Measurements from ENCODE around the gene SMIM45.
"Not testable (repeated sequence)": the region's sequence is repeated elsewhere in the genome, so short reads cannot be mapped to it uniquely, and the experiment has no call there.

Gene SMIM45

DNA sequence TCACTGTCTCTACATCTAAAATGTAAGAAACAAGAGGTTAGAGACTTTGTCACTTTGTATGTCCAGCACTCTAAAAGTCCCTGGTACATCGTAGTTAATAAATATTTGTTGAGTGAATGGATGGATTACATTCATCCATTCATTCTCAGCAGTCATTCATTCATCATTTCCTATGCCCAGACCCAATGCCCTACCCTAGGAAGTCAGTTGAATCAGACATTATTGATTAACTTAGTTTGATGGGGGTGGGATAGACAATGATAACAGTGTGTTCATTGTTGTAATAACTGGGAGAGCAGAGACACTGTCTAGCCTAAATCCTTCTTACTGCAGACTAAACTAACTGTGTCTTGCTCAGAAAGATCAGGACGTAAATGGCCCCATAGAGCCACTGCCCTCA lies 3.8 kb upstream of the SMIM45 start:
- Histone ChIP-seq H3K4me3 (ENCODE audit: low read length) (no peak overlapping the region), H3K27ac (ENCODE audit: low read depth, low read length) (no peak overlapping the region), H3K9ac (ENCODE audit: low read length) (no peak overlapping the region), H3K27me3 (ENCODE audit: control insufficient read depth, insufficient read depth, low read length) (no peaks in the 10 kb centered on the region), H3K4me1 (ENCODE audit: control insufficient read depth, insufficient read depth, low read length) (peaks cover 5% of the 10 kb centered on the region), H3K36me3 (ENCODE audit: control insufficient read depth, insufficient read depth, low read length) (no peaks in the 10 kb centered on the region)

DNA sequence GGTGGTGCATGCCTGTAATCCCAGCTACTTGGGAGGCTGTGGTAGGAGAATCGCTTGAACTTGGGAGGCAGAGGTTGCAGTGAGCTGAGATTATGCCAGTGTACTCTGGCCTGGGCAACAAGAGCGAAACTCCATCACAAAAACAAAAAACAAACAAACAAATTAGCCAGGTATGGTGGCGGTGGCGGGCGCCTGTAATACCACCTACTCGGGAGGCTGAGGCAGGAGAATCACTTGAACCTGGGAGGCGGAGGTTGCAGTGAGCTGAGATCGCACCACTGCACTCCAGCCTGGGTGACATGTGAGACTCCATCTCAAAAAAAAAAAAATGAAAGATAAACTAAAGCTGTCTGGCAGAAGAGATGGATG lies 3.0 kb upstream of the SMIM45 start:
- not testable (repeated sequence) for H3K27me3 ChIP-seq (ENCODE audit: control insufficient read depth, insufficient read depth, low read length)

DNA sequence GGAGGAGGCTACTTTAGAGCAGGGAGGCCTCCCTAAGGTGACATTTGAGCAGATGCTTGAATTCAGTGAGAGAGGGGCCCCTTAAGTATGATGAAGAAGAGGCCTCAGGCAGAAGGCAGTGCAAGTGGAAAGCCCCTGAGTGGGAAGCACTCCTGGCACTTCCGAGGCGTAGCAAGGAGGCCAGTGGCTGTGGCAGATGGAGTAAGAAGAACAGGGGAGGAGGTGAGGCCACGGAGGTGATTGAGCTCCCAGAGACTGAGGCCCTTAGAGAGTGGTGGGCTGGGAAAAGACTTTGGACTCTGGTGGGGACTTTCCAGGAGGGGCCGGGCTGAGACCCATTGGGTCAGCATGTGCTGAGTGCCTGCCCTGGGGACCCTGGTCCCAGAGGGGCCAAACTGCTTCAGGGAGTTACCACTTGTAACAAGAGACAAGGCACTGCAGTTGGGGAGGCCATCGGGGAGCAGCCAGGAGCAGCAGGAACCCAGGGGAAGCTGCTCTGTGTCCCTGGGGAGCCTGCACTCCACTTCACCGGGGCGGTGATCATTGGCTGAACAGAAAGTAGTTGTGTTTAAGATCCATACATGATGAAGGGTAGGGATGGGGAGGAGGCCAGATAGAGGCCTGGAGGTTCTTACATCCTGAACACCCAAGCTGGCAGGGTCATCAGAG lies 2.5 kb upstream of the SMIM45 start:
- peaks cover 5% of the 10 kb centered on the region for H3K4me1 ChIP-seq (ENCODE audit: control insufficient read depth, insufficient read depth, low read length)
- no peak overlapping the region for H3K9ac ChIP-seq (ENCODE audit: low read length)
- no peaks in the 10 kb centered on the region for H3K36me3 ChIP-seq (ENCODE audit: control insufficient read depth, insufficient read depth, low read length)
- no peaks in the 10 kb centered on the region for H3K27me3 ChIP-seq (ENCODE audit: control insufficient read depth, insufficient read depth, low read length)
- no peak overlapping the region for H3K27ac ChIP-seq (ENCODE audit: low read depth, low read length)
- no peak overlapping the region for H3K4me3 ChIP-seq (ENCODE audit: low read length)

More for the DNA sequence above, 3.0 kb upstream of the SMIM45 start:
- H3K4me1 ChIP-seq (ENCODE audit: control insufficient read depth, insufficient read depth, low read length); H3K27ac ChIP-seq (ENCODE audit: low read depth, low read length); H3K4me3 ChIP-seq (ENCODE audit: low read length); H3K36me3 ChIP-seq (ENCODE audit: control insufficient read depth, insufficient read depth, low read length); H3K9ac ChIP-seq (ENCODE audit: low read length): not testable (repeated sequence)

DNA sequence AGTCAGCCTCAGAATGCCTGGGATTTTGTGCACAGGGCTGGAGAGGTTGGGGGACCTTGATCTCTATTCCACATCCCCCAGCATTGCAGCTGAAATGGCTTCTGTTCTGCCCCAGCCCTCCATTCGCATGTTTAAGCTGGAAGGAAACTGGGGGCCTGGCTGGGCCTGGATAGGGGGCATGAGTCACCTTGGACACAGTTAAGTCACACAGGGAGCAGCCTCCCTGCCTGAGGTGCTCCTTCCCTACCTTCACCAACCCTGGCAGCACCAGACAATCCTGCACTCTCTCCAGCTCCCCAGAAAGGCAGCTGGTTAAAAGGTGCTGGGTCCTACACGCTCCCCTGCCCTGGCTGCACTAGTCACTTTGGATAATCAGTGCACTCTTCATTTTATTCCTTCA lies 763 bp downstream of the SMIM45 start:
- Histone ChIP-seq H3K4me3 (ENCODE audit: low read length) (no peak overlapping the region), H3K27me3 (ENCODE audit: control insufficient read depth, insufficient read depth, low read length) (no peaks in the 10 kb centered on the region), H3K4me1 (ENCODE audit: control insufficient read depth, insufficient read depth, low read length) (no peaks in the 10 kb centered on the region), H3K27ac (ENCODE audit: low read depth, low read length) (no peak overlapping the region), H3K36me3 (ENCODE audit: control insufficient read depth, insufficient read depth, low read length) (no peaks in the 10 kb centered on the region), H3K9ac (ENCODE audit: low read length) (no peak overlapping the region)

DNA sequence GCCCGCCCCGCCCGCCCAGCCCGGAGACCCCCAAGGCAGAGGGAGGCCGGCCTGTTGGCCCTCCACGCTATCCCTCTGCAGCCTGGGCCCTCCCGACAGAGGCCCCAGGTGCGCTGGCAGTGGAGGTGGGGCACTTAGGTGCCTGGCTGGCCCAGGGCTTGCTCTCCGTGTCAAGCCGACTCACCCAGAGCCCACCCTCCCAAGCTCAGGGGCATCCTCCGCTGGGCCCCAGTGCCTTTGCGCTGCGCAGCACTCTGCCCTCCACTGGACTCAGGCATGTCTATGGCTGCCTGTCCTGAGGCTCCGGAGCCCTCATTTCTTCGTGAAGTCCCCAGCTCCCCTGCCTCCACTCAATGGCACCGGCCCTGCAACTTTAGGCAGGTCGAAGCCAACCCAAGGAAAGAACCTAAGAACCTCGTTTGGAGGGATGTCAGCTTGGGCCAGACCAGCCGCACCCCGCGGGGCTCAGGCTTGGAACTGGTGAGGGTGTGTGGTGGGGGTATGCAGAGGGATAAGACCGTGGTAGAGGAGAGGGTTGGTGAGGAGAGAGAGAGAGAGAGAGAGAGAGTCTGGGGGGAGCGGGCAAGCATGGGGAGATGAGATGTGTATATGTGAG lies 6.1 kb downstream of the SMIM45 start:
- H3K4me3 ChIP-seq (ENCODE audit: low read length), result no peak overlapping the region
- no peaks in the 10 kb centered on the region for H3K36me3 ChIP-seq (ENCODE audit: control insufficient read depth, insufficient read depth, low read length)
- no peak overlapping the region for H3K27ac ChIP-seq (ENCODE audit: low read depth, low read length)
- no peaks in the 10 kb centered on the region for H3K4me1 ChIP-seq (ENCODE audit: control insufficient read depth, insufficient read depth, low read length)
- peaks cover 5% of the 10 kb centered on the region for H3K27me3 ChIP-seq (ENCODE audit: control insufficient read depth, insufficient read depth, low read length)
- H3K9ac ChIP-seq (ENCODE audit: low read length), result no peak overlapping the region

DNA sequence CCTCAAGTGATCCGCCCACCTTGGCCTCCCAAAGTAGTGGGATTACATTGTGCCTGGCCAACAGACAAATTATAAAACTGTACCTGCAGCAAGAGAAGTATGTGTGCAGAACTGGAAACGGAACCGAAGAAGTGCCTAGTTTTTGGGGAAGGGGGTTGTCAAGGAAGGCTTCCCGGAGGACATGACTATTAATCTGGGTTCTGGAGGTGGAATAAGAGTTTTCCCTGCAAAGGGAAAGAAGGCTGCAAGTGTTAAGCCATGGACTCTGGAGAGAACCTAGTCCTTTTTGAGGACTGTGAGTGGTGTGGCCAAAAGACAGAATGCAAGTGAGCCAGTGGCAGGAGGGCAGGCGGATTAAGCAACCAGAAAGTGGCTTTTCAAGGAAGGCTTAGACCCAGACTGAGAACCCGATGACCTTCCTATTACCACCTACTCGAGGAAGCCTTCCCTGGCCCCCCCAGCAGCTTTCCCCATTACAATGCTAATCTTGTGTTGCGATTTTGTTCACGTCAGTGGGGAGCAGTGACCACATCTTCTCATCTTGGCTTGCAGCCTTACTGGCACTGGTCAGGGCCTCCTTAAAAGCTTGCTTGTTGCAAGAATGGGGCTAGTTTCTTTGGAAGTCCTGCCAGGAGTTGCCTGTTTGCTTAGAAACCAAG lies 11.6 kb downstream of the SMIM45 start:
- Histone ChIP-seq H3K27me3 (ENCODE audit: control insufficient read depth, insufficient read depth, low read length) (no peaks in the 10 kb centered on the region), H3K4me1 (ENCODE audit: control insufficient read depth, insufficient read depth, low read length) (no peaks in the 10 kb centered on the region), H3K9ac (ENCODE audit: low read length) (no peak overlapping the region), H3K4me3 (ENCODE audit: low read length) (no peak overlapping the region), H3K36me3 (ENCODE audit: control insufficient read depth, insufficient read depth, low read length) (no peaks in the 10 kb centered on the region), H3K27ac (ENCODE audit: low read depth, low read length) (no peak overlapping the region)

DNA sequence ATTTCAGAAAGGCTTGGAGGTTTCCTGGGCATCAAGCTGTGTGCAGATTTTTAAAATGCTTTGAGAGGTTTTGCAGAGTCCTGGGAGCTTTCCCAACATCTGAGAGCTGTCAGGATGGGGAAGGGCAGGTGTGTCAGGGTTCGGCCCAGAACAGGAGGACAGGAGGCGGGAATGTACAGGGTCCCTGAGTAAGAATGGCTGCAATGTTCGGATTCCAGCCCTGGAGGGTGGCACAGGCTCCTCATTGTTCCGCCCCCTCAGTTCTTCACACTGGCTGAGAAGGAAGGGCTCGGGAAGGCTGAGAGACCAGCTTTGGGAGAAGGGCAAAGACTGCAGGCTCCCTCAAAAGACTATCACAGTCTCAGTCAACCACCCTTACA lies 12.2 kb downstream of the SMIM45 start:
- H3K4me3 ChIP-seq (ENCODE audit: low read length), result no peak overlapping the region
- H3K4me1 ChIP-seq (ENCODE audit: control insufficient read depth, insufficient read depth, low read length), result no peaks in the 10 kb centered on the region
- no peak overlapping the region for H3K27ac ChIP-seq (ENCODE audit: low read depth, low read length)

DNA sequence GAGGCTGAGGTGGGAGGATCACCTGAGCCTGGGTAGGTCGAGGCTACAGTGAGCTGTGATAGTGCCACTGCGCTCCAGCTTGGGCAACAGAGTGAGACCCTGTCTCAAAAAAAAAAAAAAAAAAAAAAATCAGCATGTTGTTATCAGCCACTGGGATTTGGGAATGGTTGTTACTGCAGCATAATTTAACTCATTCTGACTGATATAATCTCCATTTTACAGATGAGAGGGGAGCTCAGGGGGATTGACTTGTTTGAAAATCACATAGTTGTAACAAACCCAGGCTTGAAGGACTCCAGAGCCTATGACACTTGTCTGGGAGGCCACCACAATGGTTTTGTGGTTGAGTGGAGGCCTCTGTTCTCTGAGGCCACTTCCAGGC lies 14.3 kb downstream of the SMIM45 start:
- no peaks in the 10 kb centered on the region for H3K36me3 ChIP-seq (ENCODE audit: control insufficient read depth, insufficient read depth, low read length)
- no peak overlapping the region for H3K9ac ChIP-seq (ENCODE audit: low read length)
- no peaks in the 10 kb centered on the region for H3K4me1 ChIP-seq (ENCODE audit: control insufficient read depth, insufficient read depth, low read length)
- H3K4me3 ChIP-seq (ENCODE audit: low read length), result no peak overlapping the region
- H3K27ac ChIP-seq (ENCODE audit: low read depth, low read length), result no peak overlapping the region
- peaks cover 5% of the 10 kb centered on the region for H3K27me3 ChIP-seq (ENCODE audit: control insufficient read depth, insufficient read depth, low read length)

More for the DNA sequence above, 12.2 kb downstream of the SMIM45 start:
- Histone ChIP-seq H3K9ac (ENCODE audit: low read length) (no peak overlapping the region), H3K27me3 (ENCODE audit: control insufficient read depth, insufficient read depth, low read length) (no peaks in the 10 kb centered on the region), H3K36me3 (ENCODE audit: control insufficient read depth, insufficient read depth, low read length) (no peaks in the 10 kb centered on the region)

DNA sequence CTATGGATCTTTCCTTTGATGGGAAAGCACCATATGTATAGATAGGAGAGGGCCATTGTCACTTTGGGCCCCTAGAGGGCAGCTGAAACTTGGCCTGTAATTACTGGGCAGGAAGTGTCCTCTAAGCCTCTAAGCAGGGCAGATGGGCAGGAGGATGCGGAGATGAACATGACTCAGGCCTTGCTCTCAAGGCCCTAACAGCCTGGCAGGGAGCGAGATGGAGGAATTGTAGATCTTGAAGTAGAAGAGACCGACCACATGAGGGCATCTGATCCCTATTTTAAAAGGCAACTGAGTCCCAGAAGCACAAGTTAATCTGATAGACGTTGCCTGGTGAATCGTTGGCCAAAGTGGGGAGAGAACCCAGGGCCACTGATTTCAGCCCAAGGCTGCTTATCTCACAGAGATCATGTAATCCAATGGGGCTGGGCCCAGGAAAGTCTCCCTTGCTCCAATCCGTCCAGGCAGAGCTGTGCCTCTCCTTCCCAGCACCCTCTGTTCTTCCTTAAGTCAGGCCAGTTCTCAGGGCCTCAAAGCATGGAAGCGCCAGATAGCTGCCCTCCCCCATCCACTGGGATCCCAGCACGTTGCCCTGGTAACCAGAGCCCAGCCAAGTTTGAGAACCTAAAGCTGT lies 14.8 kb downstream of the SMIM45 start:
- H3K36me3 ChIP-seq (ENCODE audit: control insufficient read depth, insufficient read depth, low read length), result no peaks in the 10 kb centered on the region
- no peak overlapping the region for H3K4me3 ChIP-seq (ENCODE audit: low read length)
- H3K9ac ChIP-seq (ENCODE audit: low read length), result no peak overlapping the region
- H3K27me3 ChIP-seq (ENCODE audit: control insufficient read depth, insufficient read depth, low read length), result peaks cover 6% of the 10 kb centered on the region
- no peaks in the 10 kb centered on the region for H3K4me1 ChIP-seq (ENCODE audit: control insufficient read depth, insufficient read depth, low read length)
- no peak overlapping the region for H3K27ac ChIP-seq (ENCODE audit: low read depth, low read length)

DNA sequence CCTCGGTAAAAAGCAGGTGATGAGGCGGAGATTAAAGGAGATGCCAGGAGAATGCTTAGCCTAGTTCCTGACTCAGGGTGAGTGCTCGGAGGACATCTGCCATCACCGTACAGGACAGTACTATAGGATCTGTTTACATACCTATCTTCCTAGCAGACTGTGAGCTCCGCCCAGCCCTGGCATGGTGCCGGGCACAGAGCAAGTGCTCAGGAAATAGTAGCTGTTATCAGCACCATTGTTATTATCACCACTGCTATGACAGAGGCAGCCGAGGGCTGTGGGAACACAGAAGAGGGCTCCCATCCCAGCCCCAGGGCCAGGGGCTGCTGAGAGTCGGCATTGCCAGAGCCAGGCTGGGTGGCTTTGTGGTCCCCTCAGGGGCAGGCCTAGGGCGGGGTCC lies 16.7 kb downstream of the SMIM45 start:
- no peak overlapping the region for H3K4me3 ChIP-seq (ENCODE audit: low read length)
- H3K4me1 ChIP-seq (ENCODE audit: control insufficient read depth, insufficient read depth, low read length), result no peaks in the 10 kb centered on the region
- no peak overlapping the region for H3K27ac ChIP-seq (ENCODE audit: low read depth, low read length)
- H3K36me3 ChIP-seq (ENCODE audit: control insufficient read depth, insufficient read depth, low read length), result no peaks in the 10 kb centered on the region
- H3K27me3 ChIP-seq (ENCODE audit: control insufficient read depth, insufficient read depth, low read length), result peaks cover 6% of the 10 kb centered on the region
- no peak overlapping the region for H3K9ac ChIP-seq (ENCODE audit: low read length)

DNA sequence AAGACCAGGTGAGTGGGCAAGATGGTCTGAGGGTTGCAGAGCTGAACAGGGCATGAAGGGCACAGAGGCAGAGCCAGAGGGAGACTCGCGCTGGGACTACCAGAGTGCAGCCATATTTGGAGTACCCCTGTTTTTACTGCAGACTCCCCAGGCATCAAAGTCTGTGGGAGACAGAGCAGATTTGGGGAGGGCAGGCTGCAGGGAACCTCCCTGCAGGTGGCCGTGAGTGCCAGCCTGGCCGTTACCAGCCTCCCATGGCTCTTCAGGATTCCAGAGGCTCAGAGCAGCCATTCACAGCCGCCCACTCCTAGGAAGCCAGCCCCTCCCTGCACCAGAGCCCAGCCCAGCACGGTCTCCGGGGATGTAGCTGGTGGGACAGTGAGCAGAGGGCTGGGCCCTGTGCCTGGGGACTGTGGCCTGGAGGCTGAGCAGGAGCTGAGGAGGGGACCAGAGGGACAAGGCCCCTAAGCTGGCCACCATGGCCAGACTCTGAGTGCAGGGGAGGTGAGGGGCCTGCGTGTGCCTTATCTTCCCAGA lies 17.2 kb downstream of the SMIM45 start, which contains the start of gene SEPTIN3:
Gene SEPTIN3 (plus strand): TSS at position 334 of the 537 bp plus-strand sequence. CDS start 2,050 bp downstream, outside the sequence.
- Histone ChIP-seq H3K27ac (ENCODE audit: low read depth, low read length) (no peak within 1 kb of the TSS), H3K4me1 (ENCODE audit: control insufficient read depth, insufficient read depth, low read length) (no peaks in the 10 kb centered on the region), H3K9ac (ENCODE audit: low read length) (no peak within 1 kb of the TSS)

DNA sequence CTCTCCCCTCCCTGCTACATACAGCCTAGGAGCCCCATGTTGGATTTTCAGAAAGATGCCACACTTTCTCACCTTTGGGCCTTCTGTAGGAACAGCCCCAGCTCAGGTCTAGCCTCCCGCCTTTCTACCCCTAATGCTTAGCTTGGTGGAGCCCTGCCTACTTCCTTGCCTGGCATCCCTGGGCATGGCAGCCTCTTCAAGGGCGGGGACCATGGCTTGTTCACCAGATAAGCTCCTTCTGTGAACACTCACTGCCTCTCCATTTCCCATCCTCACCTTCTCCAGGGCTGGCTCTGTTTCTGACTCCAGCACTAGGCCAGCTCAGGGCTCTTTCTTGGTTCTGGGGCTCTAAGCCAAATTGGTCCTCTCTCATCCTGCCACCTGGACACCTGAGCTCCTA lies 18.7 kb downstream of the SMIM45 start:
- Histone ChIP-seq H3K9ac (ENCODE audit: low read length) (no peak overlapping the region), H3K27ac (ENCODE audit: low read depth, low read length) (no peak overlapping the region), H3K4me1 (ENCODE audit: control insufficient read depth, insufficient read depth, low read length) (no peaks in the 10 kb centered on the region), H3K36me3 (ENCODE audit: control insufficient read depth, insufficient read depth, low read length) (no peaks in the 10 kb centered on the region), H3K27me3 (ENCODE audit: control insufficient read depth, insufficient read depth, low read length) (peaks cover 11% of the 10 kb centered on the region), H3K4me3 (ENCODE audit: low read length) (no peak overlapping the region)

More for the DNA sequence above, 17.2 kb downstream of the SMIM45 start, which contains the start of gene SEPTIN3:
- Histone ChIP-seq H3K4me3 (ENCODE audit: low read length) (no peak within 1 kb of the TSS), H3K36me3 (ENCODE audit: control insufficient read depth, insufficient read depth, low read length) (no peaks in the 10 kb centered on the region), H3K27me3 (ENCODE audit: control insufficient read depth, insufficient read depth, low read length) (peaks cover 6% of the 10 kb centered on the region)
